Activated CD4-positive, alpha-beta memory T cell treated with anti-CD3 and anti-CD28 coated beads for 36 hours (primary cell): ENCODE results near the gene CNGA3. TPM values are rescaled to one million over a fixed set of nuclear protein-coding genes. Genes with fewer than 3 reads are reported as not detected.
"Not testable (repeated sequence)": the region's sequence is repeated elsewhere in the genome, so short reads cannot be mapped to it uniquely, and the experiment has no call there.

Experiments
- CTCF ChIA-PET: fragments of 350-600 bp; sonication (Branson Sonifier 250); formaldehyde crosslinking; loops from one replicate; lab custom pipeline; 2021; ENCODE audit warnings: antibody characterized with exemption, inconsistent platforms; lab: Charles Lee
- POLR2A ChIA-PET: fragments of 350-600 bp; sonication (Branson Sonifier 250); formaldehyde crosslinking; loops from one replicate; lab custom pipeline; 2021; ENCODE audit warnings: antibody characterized with exemption; lab: Charles Lee
- DNase-seq: peaks from one replicate; pipeline ENCODE4 v3.0.0-alpha.2; 2020
- H3K27ac Mint-ChIP-seq: one replicate; pipeline ENCODE4 v1.8.0; 2021; ENCODE audit warnings: mixed read lengths
- H3K27me3 Mint-ChIP-seq: one replicate; pipeline ENCODE4 v1.8.0; 2021; ENCODE audit warnings: mixed read lengths
- H3K36me3 Mint-ChIP-seq: one replicate; pipeline ENCODE4 v1.8.0; 2021; ENCODE audit warnings: mixed read lengths
- H3K4me1 Mint-ChIP-seq: one replicate; pipeline ENCODE4 v1.8.0; 2021; ENCODE audit warnings: low read depth, mixed read lengths
- H3K4me3 Mint-ChIP-seq: one replicate; pipeline ENCODE4 v1.8.0; 2021; ENCODE audit warnings: mild to moderate bottlenecking, mixed read lengths
- H3K9me3 Mint-ChIP-seq: one replicate; pipeline ENCODE4 v1.8.0; 2021; ENCODE audit warnings: mixed read lengths
- intact Hi-C: fragments of 100-400 bp; cut with micrococcal nuclease; formaldehyde crosslinking; loops from one replicate; pipeline ENCODE4 v1.15.1; 2023
- total RNA-seq, 2 experiments: library from RNA; stranded (reverse); gene quantifications; one replicate each; pipeline ENCODE4 v1.2.3, GENCODE V29; 2021

Gene CNGA3
- total RNA-seq, 2 experiments from 2014 or later: not detected

- Mint-ChIP-seq H3K27me3 (peaks cover 8% of the 10 kb centered on the region), H3K4me1 (no peaks in the 10 kb centered on the region), H3K4me3 (no peak overlapping the region), H3K27ac (no peak overlapping the region), H3K36me3 (no peaks in the 10 kb centered on the region), H3K9me3 (no peaks in the 10 kb centered on the region)
- ChIA-PET CTCF (interaction anchor here (1.2 kb wide), 1 partner anchor 74 kb away, joined by 3 read pairs; no protein-coding TSS in a partner anchor), POLR2A (no interaction called here)
- intact Hi-C loops: no loop called here
- no peak for DNase-seq
Observed at GRCh38 chr2:98311090-98311489, 35.2 kb upstream of the CNGA3 start.

GRCh38 chr2:98311771-98312545 lies 34.3 kb upstream of the CNGA3 start:
- DNase-seq: no peak
- Mint-ChIP-seq H3K9me3 (no peaks in the 10 kb centered on the region), H3K36me3 (no peaks in the 10 kb centered on the region), H3K4me3 (no peak overlapping the region), H3K27ac (no peak overlapping the region), H3K4me1 (no peaks in the 10 kb centered on the region), H3K27me3 (peaks cover 10% of the 10 kb centered on the region)
- CTCF ChIA-PET: no interaction called here
- POLR2A ChIA-PET: no interaction called here
- intact Hi-C loops: no loop called here

GRCh38 chr2:98313492-98314250 lies 32.6 kb upstream of the CNGA3 start:
- intact Hi-C loops: no loop called here
- no peaks in the 10 kb centered on the region for H3K4me1 Mint-ChIP-seq
- ChIA-PET CTCF (no interaction called here), POLR2A (no interaction called here)
- H3K27ac Mint-ChIP-seq: no peak overlapping the region
- no peak for DNase-seq
- H3K27me3 Mint-ChIP-seq: peaks cover 10% of the 10 kb centered on the region
- H3K36me3 Mint-ChIP-seq: no peaks in the 10 kb centered on the region
- H3K9me3 Mint-ChIP-seq: no peaks in the 10 kb centered on the region
- no peak overlapping the region for H3K4me3 Mint-ChIP-seq

- peaks cover 10% of the 10 kb centered on the region for H3K27me3 Mint-ChIP-seq
- H3K4me3 Mint-ChIP-seq: no peak overlapping the region
- H3K4me1 Mint-ChIP-seq: no peaks in the 10 kb centered on the region
- peaks cover 1% of the 10 kb centered on the region for H3K9me3 Mint-ChIP-seq
- no peaks in the 10 kb centered on the region for H3K36me3 Mint-ChIP-seq
- intact Hi-C loops: no loop called here
- ChIA-PET CTCF (no interaction called here), POLR2A (no interaction called here)
- DNase-seq: no peak
- no peak overlapping the region for H3K27ac Mint-ChIP-seq
Observed at GRCh38 chr2:98314251-98314650, 32.0 kb upstream of the CNGA3 start.

GRCh38 chr2:98315957-98316356 lies 30.3 kb upstream of the CNGA3 start:
- CTCF ChIA-PET: no interaction called here
- peaks cover 15% of the 10 kb centered on the region for H3K27me3 Mint-ChIP-seq
- no peak overlapping the region for H3K4me3 Mint-ChIP-seq
- DNase-seq: no peak
- H3K27ac Mint-ChIP-seq: no peak overlapping the region
- intact Hi-C loops: no loop called here
- no peaks in the 10 kb centered on the region for H3K4me1 Mint-ChIP-seq
- H3K9me3 Mint-ChIP-seq: peaks cover 17% of the 10 kb centered on the region
- POLR2A ChIA-PET: no interaction called here
- peaks cover 4% of the 10 kb centered on the region for H3K36me3 Mint-ChIP-seq

GRCh38 chr2:98317214-98317613 lies 29.0 kb upstream of the CNGA3 start:
- Mint-ChIP-seq H3K36me3 (peaks cover 6% of the 10 kb centered on the region), H3K27ac (no peak overlapping the region), H3K4me3 (no peak overlapping the region), H3K9me3 (peaks cover 24% of the 10 kb centered on the region), H3K27me3 (peaks cover 14% of the 10 kb centered on the region), H3K4me1 (no peaks in the 10 kb centered on the region)
- ChIA-PET CTCF (no interaction called here), POLR2A (no interaction called here)
- DNase-seq: no peak
- intact Hi-C loops: no loop called here

- H3K4me3 Mint-ChIP-seq, POLR2A ChIA-PET, H3K4me1 Mint-ChIP-seq, H3K36me3 Mint-ChIP-seq, H3K27ac Mint-ChIP-seq, intact Hi-C loops, CTCF ChIA-PET, DNase-seq: not testable (repeated sequence)
- peaks cover 11% of the 10 kb centered on the region for H3K27me3 Mint-ChIP-seq
- H3K9me3 Mint-ChIP-seq: peaks cover 32% of the 10 kb centered on the region
Observed at GRCh38 chr2:98320171-98320570, 26.1 kb upstream of the CNGA3 start.

- CTCF ChIA-PET: interaction anchor here (1.6 kb wide), 1 partner anchor 55 kb away, joined by 5 read pairs; no protein-coding TSS in a partner anchor
- Mint-ChIP-seq H3K27ac (no peak overlapping the region), H3K4me3 (no peak overlapping the region), H3K4me1 (no peaks in the 10 kb centered on the region), H3K36me3 (peaks cover 6% of the 10 kb centered on the region), H3K9me3 (peaks cover 33% of the 10 kb centered on the region), H3K27me3 (peaks cover 7% of the 10 kb centered on the region)
- DNase-seq: no peak
- intact Hi-C loops: no loop called here
- POLR2A ChIA-PET: no interaction called here
Observed at GRCh38 chr2:98324181-98324580, 22.1 kb upstream of the CNGA3 start.

GRCh38 chr2:98327776-98328175 lies 18.5 kb upstream of the CNGA3 start:
- no peak overlapping the region for H3K27ac Mint-ChIP-seq
- H3K4me3 Mint-ChIP-seq: no peak overlapping the region
- POLR2A ChIA-PET: no interaction called here
- H3K9me3 Mint-ChIP-seq: peaks cover 10% of the 10 kb centered on the region
- DNase-seq: no peak
- H3K4me1 Mint-ChIP-seq: no peaks in the 10 kb centered on the region
- intact Hi-C loops: no loop called here
- peaks cover 4% of the 10 kb centered on the region for H3K27me3 Mint-ChIP-seq
- CTCF ChIA-PET: no interaction called here
- H3K36me3 Mint-ChIP-seq: no peaks in the 10 kb centered on the region

- Mint-ChIP-seq H3K4me1 (no peaks in the 10 kb centered on the region), H3K9me3 (peaks cover 2% of the 10 kb centered on the region), H3K27ac (no peak overlapping the region), H3K4me3 (no peak overlapping the region), H3K36me3 (no peaks in the 10 kb centered on the region), H3K27me3 (peaks cover 2% of the 10 kb centered on the region)
- POLR2A ChIA-PET: no interaction called here
- DNase-seq: no peak
- CTCF ChIA-PET: no interaction called here
- intact Hi-C loops: no loop called here
Observed at GRCh38 chr2:98329549-98329948, 16.7 kb upstream of the CNGA3 start.

- H3K36me3 Mint-ChIP-seq: no peaks in the 10 kb centered on the region
- no peaks in the 10 kb centered on the region for H3K4me1 Mint-ChIP-seq
- H3K4me3 Mint-ChIP-seq: no peak overlapping the region
- H3K27me3 Mint-ChIP-seq: peaks cover 14% of the 10 kb centered on the region
- intact Hi-C loops: no loop called here
- no peaks in the 10 kb centered on the region for H3K9me3 Mint-ChIP-seq
- POLR2A ChIA-PET: no interaction called here
- H3K27ac Mint-ChIP-seq: no peak overlapping the region
- no peak for DNase-seq
- CTCF ChIA-PET: no interaction called here
Observed at GRCh38 chr2:98332989-98333388, 13.3 kb upstream of the CNGA3 start.

- no peak for DNase-seq
- H3K27me3 Mint-ChIP-seq: peaks cover 14% of the 10 kb centered on the region
- H3K9me3 Mint-ChIP-seq: peaks cover 3% of the 10 kb centered on the region
- no peaks in the 10 kb centered on the region for H3K36me3 Mint-ChIP-seq
- POLR2A ChIA-PET: no interaction called here
- intact Hi-C loops: no loop called here
- CTCF ChIA-PET: no interaction called here
- H3K27ac Mint-ChIP-seq: no peak overlapping the region
- no peak overlapping the region for H3K4me3 Mint-ChIP-seq
- no peaks in the 10 kb centered on the region for H3K4me1 Mint-ChIP-seq
Observed at GRCh38 chr2:98333922-98334321, 12.3 kb upstream of the CNGA3 start.
